Stimulated activated CD8-positive, alpha-beta memory T cell treated with anti-CD3 and anti-CD28 coated beads, Interleukin-7, amount 100 ng/mL, for 24 hours (primary cell): ENCODE data around the gene OGDH.

Experiments
- DNase-seq: peaks from one replicate; pipeline ENCODE4 v3.0.0-alpha.2; 2020; ENCODE audit warnings: low read depth

Gene OGDH

GRCh38 chr7:44618753-44619152, 12.3 kb downstream of the OGDH start:
- DNase-seq = no peak

DNA sequence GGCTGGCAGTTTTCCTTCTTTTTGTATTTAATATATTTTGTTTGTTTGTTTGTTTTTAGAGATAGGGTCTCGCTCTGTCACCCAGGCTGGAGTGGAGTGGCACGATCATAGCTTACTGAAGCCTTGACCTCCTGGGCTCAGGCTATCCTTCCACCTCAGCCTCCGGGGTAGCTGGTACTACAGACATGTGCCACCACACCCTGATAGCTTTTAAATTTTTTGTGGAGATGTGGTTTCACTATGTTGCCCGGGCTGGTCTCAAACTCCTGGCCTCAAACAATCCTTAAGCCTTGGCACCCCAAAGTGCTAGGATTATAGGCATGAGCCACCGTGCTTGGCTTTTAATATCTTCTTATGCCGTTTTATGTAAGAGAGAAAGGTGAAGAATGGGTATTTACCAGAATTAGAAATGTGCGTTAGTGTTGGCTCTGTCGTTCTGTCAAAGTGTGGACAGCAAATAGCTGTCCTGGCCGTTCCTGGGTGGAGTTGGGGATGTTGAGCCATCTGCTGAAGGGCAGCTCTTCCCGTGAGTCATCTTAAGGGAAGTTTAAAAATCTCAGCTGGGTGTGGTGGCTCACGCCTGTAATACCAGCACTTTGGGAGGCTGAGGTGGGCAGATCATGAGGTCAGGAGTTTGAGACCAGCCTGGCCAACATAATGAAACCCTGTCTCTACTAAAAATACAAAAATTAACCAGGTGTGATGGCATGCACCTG, 14.8 kb downstream of the OGDH start:
- no peak for DNase-seq

DNA sequence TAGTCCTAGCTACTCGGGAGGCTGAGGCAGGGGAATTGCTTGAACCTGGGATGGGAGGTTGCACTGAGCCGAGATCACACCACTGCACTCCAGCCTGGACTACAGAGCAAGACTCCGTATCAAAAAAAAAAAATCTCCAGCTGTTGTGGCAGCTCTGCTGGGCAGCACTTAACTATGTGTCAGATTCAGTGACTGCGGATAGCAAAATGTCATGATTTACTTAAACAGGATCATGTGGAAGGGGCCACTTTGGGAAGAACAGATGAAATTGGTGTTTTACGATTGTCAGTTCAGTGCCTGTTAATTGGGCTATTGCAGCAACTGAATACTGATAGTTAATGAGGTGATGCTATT, 15.3 kb downstream of the OGDH start:
- no peak for DNase-seq

GRCh38 chr7:44622342-44623151, 16.1 kb downstream of the OGDH start:
- no peak for DNase-seq

DNA sequence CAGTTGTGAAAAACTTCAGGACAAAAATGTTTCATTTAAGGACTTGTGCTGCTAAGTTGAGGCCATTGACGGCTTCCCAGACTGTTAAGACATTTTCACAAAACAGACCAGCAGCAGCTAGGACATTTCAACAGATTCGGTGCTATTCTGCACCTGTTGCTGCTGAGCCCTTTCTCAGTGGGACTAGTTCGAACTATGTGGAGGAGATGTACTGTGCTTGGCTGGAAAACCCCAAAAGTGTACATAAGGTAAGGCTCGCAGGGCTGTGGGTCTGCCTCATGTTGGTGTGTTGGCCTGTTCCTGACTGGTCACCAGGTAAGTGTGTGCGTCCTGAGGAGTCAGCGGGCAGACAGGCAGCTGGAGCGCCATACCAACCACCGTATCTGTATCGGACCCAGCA, 17.9 kb downstream of the OGDH start:
- no peak for DNase-seq

GRCh38 chr7:44625526-44626471, 19.4 kb downstream of the OGDH start:
- DNase-seq = no peak

- no peak for DNase-seq
These were observed 20.2 kb downstream of the OGDH start for GRCh38 chr7:44626620-44627019.

DNA sequence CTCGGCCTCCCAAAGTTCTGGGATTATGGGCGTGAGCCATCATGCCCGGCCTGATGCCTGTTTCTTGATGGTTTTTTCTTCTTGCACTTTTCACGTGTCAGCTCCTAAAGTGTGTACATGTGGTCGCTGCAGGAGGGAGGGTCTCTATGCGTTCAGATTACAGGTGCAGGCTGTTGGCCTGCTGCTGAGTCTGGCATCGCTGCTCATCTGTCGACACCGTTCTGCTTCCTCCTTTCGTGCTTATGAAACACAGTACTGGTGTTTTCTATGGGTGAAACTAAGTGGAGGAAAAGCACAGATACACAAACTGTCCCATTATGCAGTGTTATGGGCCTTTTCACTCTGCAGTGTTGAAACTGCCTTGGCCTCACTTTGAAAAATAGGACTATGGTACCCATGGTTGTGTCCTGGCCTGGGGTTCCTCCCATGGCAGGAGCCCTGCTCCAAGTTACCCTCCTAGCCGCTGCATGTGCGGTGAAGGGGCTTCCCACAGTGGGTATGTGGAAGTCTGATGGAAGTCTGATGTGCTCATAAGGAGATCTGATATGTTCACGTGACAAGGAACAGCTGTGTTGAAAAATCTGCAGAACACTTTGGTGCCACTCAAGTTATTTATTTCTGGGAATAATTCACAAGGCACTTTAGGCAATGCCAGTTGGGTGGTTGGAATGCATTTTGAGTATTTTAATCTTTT, 23.5 kb downstream of the OGDH start:
- no peak for DNase-seq

- no peak for DNase-seq
These were observed 24.5 kb downstream of the OGDH start for GRCh38 chr7:44630792-44631457.

GRCh38 chr7:44631458-44632115, 25.2 kb downstream of the OGDH start:
- DNase-seq = no peak

GRCh38 chr7:44632196-44632595, 25.8 kb downstream of the OGDH start:
- DNase-seq = no peak

GRCh38 chr7:44633254-44634186, 27.1 kb downstream of the OGDH start:
- DNase-seq = no peak

- no peak for DNase-seq
These were observed 27.9 kb downstream of the OGDH start for GRCh38 chr7:44634187-44634838.

GRCh38 chr7:44634839-44635591, 28.6 kb downstream of the OGDH start:
- no peak for DNase-seq

DNA sequence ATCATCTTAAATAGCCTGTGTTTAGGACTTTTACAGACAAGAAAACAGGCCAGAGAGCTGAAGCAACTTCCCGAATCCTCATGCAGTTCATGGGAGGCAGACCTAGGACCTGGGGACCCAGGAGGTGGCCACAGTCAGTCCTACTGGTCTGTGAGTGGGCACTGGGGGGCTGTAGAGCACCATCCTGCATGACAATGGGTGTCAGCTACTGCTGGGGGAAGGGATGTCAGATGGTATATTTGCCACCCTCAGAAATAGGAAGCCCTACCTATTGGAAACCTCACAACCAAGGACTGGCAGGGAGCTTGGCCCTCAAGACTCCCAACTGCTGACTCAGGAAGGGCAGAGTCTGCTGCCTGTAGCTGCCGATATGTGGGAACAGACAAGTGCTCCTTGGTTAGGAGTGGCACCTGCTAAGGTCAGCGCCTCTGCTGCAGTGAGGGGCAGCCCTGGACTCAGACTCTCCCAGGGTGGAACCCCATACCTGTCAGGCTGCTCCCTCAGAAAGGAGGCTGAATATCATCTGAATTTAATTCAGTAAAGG, 29.7 kb downstream of the OGDH start:
- DNase-seq = no peak

DNA sequence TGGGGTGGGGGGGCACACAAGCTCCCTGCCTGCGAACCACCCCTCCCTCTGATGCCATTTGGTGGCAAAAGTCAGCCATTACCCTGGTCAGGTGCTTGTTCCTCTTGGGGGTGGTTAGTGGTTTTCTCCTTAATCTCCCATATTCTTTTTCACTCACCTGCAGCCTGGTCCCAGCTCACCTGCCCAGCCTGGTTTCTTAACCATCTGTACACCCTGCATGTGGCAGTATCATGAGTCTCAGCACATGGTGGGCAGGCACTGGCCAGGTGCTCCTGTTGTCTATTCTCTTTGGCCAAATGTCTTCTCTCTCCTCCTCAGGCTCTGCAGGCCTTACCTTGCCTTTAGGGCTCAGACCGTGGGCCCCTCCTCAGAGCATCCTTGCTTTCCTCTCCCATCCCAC, 30.5 kb downstream of the OGDH start:
- DNase-seq = no peak

DNA sequence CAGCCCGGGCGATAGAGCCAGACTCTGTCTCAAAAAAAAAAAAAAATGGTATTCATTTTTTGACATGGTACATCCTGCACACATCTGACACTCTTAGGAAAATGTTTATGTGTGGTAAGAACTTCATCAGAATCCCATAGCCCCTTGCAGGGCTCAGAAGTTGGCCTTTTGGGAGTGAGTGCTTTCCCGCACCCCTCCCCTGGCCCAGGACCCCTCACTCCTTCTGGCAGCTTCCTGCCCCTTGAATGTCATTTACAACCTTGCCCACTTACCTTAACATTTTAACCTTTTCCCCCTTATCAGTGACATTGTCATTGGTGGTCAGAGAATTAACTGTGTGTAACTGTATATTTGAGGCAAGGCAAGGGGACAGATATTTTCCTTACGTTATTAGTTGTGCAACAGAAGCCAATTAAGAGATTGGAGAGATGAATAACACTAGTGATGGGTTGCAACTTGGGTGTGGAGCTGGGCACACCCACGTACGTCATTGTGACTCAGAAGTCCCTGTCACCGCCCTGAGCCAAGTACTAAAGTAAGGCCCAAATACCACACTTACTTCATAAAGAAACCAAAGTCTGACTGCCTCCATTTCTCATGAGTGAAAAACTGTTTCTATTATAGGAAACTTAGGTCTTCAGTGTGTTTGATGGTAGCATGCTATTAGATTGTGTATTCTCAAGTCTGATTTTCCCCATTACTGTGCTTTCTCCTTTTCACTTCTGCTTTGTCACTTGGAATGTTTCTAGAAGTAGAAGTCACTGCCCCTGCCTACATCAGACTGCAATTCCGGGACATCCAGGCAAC, 31.6 kb downstream of the OGDH start:
- no peak for DNase-seq
